Measurements from ENCODE around the gene SLC25A53.

DNA sequence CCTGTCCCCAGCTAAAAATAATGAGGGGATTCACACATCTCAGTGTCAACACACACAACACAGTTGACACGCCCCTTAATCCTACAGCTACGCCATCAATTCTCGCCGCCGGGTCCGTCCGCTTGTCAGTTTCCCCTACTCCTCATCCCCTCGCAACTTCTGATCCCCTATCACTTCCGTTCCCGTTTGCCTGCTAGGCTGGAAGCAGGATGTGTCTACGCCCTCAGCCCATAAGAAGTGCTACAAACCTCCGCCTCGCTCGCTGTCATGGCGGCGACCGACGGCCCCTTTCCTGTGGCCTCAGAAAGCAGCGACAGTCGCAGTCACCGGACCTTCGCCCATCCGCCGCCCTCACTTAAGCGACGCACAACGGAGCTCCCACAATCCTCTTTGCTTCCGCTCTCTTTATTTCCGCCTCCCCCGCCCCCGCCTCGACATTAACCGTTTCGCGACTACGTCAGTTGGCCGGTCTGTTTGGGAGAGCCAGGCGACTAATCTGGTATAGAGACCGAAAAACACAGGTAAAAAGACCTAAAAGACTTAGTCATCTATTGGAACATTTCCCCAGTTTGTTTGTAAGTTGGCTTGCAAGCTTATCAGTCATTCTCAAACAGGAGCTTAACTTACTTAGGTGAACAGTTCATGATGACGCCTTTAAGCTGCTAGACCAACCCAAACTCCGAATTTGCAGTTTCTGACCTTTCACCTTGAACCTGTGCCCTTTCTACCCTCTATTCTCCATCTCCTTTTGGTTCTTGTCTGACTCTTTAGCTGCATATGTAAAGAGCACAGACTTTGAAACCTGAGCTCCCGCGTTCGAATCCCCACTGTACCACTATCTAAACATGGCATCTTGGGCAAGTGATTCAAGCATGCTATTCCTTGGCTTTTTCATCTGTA is at the start of gene SLC25A53:
- TF ChIP-seq CTCF (IDR thresholded peaks at IDR 0.05) (no peak), POLR2A (IDR thresholded peaks at IDR 0.05) (no peak)

All from lower leg skin (tissue), 3 donors.